HG03060 (cell line): ENCODE data around the gene IL17RC.
"Not testable (repeated sequence)": the region's sequence is repeated elsewhere in the genome, so short reads cannot be mapped to it uniquely, and the experiment has no call there.

Source experiments
- ATAC-seq: cut with Tn5 transposase; IDR thresholded peaks from one replicate; pipeline ENCODE4 v1.9.1; 2021; ENCODE audit warnings: low read depth, moderate number of reproducible peaks; ENCODE audit not compliant: unreplicated experiment

Gene IL17RC, protein sequence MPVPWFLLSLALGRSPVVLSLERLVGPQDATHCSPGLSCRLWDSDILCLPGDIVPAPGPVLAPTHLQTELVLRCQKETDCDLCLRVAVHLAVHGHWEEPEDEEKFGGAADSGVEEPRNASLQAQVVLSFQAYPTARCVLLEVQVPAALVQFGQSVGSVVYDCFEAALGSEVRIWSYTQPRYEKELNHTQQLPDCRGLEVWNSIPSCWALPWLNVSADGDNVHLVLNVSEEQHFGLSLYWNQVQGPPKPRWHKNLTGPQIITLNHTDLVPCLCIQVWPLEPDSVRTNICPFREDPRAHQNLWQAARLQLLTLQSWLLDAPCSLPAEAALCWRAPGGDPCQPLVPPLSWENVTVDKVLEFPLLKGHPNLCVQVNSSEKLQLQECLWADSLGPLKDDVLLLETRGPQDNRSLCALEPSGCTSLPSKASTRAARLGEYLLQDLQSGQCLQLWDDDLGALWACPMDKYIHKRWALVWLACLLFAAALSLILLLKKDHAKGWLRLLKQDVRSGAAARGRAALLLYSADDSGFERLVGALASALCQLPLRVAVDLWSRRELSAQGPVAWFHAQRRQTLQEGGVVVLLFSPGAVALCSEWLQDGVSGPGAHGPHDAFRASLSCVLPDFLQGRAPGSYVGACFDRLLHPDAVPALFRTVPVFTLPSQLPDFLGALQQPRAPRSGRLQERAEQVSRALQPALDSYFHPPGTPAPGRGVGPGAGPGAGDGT

DNA sequence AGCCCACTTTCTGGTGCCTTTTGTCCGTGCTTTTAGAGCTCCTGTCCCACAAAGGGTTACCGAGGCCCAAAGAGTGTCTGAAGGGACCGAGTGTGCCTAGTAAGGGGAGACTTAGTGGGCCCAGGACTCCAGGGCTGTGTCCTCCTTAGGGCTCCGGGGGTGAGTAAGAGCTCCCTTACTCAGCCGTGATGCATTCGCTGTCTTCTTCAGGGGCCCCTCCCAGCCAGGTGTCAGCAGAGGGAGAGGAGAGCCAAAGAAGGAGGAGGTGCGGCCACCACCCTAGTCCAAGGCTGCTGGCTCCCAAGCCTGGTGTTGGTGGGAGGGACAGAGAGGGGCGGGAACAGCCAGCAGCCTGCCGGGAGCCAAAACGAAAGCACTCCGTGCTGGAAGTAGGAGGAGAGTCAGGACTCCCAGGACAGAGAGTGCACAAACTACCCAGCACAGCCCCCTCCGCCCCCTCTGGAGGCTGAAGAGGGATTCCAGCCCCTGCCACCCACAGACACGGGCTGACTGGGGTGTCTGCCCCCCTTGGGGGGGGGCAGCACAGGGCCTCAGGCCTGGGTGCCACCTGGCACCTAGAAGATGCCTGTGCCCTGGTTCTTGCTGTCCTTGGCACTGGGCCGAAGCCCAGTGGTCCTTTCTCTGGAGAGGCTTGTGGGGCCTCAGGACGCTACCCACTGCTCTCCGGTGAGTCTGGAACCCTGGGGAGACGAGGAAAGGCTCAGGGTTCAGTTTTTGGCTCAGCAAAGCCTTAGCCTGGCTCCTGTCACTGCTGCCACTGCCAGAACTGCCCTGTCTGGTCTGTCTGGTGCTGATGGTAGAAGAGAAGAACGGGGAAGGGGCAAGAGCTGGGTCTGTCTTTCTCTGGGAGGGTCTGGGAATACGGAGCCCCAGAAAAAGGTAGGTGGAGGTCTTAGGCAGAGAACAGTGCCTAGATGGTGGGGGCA lies at the start of gene IL17RC:
TSS of gene IL17RC (plus strand) at position 365 of the 947 bp plus-strand sequence. CDS start at position 583, 218 bp downstream.
- ATAC-seq, result no peak

DNA sequence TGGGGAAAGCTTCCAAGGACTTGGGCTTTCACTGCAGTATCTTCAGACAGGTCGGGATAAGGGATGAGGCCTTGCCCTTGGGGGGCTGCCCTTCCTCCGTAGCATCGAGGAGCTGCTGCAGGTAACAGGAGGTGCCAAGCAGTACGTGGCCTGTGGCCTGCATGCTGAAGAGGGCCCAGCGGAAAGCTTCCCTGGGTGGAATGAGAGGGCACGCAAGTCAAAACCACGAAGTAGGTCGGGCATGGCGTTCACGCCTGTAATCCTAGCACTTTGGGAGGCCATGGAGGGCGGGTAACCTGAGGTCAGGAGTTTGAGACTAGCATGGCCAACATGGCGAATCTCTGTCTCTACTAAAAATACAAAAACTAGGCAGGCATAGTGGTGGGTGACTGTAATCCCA lies 49.8 kb upstream of the IL17RC start:
- no peak for ATAC-seq

DNA sequence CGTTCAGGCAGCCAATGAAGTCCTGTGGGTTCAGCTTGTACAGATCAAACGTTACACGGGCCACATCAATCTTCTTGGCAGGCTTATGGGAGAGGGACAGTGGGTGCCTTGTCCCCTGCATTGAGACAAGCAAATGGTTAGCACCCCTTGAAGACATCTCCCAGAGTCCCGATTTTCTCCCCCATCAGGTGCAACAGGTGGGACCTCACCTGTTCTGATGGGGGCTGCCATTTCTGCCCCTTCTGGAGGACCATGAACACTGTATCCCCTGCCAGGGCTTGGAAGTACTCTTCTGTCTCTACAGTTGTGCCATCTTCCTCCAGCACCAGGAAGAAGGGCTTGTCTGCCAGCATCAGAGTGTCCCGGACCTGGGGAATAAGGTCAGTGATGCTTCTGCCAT lies 46.9 kb upstream of the IL17RC start:
- ATAC-seq, result no peak

DNA sequence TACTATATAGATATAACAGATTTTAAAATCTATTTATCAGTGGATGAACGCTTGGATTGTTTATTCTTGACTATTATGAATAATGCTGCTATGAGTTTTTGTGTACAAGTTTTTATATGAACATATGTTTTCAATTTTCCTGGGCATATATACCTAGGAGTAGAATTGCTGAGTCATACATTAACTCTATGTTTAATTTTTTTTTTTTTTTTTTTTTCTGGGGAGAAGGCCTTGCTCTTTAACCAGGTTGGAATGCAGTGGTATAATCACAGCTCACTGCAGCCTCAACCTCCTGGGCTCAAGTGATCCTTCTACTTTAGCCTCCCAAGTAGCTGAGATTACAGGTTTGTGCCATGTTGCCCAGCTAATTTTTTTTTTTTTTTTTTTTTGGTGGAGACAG lies 45.9 kb upstream of the IL17RC start:
- ATAC-seq, result no peak

DNA sequence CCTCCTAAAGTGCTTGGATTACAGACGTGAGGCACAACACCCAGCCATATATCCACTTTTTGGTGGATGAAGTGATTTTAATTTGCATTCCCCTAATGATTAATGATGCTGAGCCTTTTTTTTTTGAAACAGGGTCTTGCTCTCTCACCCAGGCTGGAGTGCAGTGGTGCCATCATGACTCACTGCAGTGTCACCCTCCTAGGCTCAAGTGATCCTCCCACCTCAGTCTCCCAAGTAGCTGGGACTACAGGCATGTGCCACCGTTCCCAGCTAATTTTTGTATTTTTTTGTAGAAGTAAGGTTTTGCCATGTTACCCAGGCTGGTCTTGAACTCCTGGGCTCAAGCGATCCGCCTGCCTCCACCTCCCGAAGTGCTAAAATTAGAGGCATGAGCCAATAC lies 44.8 kb upstream of the IL17RC start:
- ATAC-seq, result not testable (repeated sequence)

DNA sequence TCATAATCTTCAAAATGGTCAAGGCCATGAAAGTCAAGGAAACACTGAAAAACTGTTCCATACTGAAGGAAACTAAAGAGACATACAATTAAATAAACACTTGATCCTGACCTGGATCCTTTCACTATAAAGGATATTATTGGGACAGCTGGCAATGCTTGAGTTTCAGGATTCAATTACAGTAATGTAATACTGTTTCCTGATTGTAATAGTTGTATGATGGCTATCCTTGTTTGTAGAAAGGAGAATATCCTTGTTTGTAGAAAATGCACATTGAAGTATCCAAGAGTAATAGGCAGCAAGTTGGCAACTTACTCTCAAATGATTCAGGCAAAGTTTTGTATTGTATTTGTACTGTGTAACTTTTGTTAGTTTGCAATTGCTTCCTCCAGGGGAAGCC lies 41.5 kb upstream of the IL17RC start:
- no peak for ATAC-seq

DNA sequence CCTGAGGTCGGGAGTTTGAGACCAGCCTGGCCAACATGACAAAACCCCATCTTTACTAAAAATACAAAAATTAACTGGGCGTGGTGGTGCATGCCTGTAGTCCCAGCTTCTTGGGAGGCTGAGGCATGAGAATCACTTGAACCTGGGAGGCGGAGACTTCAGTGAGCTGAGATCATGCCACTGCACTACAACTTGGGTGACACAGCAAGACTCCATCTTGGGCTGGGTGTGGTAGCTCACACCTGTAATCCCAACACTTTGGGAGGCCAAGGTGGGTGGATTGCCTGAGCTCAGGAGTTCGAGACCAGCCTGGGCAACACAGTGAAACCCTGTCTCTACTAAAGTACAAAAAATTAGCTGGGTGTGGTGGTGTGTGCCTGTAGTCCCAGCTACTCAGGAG lies 40.6 kb upstream of the IL17RC start:
- not testable (repeated sequence) for ATAC-seq

DNA sequence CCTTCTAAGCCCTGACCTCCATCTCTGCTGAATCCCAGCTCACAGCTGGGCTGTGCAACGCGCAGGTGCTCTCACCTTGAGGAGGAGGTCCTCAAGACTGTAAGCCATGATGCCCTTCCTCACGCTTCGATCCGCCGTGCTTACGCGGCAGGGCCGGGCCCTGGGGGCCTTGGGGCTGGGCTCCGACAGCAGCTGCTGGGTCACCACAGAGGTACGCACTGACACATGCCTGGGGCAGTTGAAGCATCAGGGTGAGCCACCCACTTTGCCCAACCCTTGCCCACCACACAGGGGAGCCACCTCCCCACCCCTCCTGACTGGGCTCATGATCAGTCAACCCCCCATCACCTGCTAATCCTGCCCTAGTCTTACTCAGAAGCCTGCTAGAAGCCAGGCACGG lies 39.9 kb upstream of the IL17RC start:
- no peak for ATAC-seq

DNA sequence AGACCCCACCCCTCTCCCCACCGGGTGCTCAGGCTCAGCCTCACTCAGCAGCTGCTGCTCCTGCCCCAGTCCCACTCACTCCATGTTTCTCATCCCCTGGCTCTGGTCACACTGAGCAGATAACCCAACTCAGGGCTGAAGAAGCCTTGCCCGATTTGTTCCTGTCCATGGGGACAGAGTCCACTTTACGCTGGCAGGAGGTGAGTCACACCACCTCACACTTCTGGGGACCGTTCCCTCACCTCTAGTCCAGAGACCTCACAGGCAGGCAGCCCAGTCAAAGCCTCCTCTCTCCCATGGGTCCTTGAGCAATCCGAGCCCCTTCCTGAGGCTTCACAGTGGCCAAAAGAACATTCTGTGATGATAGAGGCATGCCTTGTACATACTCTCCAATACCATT lies 38.2 kb upstream of the IL17RC start:
- no peak for ATAC-seq

DNA sequence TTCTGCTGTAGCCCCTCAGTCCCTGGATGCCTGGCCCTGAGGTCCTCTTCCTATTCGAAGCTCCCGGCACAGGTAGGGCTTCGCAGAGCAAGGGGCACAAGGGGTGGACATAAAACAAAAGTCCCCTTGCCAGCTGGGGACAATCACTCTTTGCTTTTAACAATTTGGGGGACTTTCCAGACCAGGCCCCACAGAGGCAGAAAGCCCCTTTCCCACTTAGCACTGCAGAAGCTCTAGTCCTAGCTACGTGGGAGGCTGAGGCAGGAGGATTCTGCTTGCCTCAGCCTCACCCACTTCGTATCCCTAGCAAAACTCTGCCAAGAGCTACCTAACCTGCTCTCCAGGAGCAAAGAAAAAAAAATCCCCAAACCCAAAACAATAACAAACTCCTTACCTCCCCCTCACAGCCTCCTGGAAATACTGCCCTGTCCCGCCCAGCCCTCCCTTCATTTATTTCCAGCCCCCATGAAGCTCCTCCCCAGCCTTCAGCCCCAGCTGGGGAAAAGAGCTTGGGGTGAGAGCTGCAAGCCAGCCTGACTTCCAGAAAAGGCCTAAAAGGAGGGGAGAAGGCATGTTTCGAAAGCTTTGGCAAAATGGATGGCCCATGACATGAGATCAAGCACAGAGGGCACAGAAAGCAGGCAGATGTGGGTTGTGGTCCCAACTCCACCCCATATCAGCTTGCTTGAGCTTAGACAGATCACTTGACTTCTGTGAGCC lies 36.9 kb upstream of the IL17RC start, which contains the start of gene CIDEC:
TSS of gene CIDEC (minus strand) at position 424 of the 720 bp plus-strand sequence. CDS start 1,767 bp downstream, outside the sequence.
- ATAC-seq, result no peak

DNA sequence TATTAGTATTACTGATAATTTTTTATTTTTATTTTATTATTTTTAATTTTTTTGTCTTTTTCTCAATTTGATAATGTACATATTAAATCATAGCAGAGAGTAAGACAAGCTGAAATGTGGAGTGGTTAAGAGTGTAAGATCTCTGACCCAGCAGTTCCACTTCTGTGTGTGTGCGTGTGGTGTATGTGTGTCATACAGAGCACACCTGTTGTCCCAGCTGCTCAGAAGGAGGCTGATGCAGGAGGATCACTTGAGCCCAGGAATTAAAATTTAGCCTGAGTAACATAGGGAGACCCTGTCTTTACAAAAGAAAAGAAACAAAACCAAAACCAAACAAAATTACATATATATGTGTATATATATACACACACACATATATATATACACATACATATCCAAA lies 35.5 kb upstream of the IL17RC start:
- no peak for ATAC-seq

DNA sequence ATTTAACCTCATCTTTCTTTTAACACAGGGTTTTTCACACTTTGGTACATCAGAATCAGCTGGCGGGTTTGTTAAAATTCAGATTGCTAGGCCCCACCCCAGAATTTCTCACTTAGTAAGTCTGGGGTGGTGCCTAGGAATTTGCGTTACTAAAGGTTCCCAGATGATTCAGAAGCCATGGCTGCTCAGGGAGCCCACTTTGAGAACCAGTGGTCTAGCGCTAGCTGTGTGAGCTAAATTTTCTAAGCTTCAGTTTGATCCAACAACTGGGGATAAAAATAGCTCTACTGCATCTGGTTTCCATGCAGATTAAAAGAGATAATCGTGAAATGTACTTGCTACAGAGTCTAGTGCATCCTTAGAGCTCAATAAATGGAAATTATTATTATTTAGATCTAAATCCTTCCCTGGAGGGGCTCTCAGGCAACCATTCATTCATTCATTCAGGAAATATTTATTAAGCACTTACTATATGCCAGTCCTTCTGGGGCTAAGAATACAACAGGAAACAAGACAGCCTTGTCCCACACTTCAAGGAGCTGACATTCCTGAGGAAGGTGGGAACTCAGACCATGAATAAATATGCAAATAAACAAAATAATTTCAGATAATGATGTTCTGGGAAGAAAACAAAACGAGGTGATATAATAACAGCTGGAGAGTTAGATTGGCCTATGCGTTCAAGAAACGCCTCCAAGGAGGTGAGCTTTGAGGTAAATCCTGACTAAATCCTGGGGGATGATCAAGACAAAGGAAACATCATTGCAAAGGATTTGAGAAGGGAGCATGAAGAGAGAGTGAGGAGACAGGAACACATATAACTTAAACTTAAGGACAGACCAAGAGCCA lies 33.0 kb upstream of the IL17RC start:
- no peak for ATAC-seq

DNA sequence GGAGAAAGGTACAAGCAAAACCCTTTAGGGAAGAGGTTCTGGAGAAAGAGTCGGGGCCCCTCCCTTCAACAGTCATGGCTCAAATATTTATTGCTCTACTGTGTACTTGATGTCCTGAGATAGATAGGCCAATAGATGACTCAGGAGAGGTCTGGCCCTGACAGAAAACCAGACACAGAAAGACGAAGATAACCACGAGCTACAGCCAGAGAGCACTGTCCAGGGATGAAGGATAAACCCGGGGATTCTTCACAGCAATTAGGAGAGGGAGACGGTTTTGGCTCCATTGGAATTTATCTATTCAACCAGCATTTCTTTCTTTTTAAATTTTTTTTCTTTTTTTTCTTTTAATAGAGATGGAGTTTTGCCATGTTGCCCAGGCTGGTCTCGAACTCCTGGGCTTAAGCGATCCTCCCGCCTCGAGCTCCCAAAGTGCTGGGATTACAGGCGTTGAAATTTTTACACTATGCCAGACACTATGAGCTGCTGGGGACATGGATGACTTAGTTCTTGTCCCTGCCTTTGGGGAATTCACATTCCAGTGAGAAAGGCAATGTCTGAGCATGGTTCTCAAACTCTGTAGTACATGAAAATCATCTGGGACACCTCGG lies 32.2 kb upstream of the IL17RC start:
- ATAC-seq, result no peak

DNA sequence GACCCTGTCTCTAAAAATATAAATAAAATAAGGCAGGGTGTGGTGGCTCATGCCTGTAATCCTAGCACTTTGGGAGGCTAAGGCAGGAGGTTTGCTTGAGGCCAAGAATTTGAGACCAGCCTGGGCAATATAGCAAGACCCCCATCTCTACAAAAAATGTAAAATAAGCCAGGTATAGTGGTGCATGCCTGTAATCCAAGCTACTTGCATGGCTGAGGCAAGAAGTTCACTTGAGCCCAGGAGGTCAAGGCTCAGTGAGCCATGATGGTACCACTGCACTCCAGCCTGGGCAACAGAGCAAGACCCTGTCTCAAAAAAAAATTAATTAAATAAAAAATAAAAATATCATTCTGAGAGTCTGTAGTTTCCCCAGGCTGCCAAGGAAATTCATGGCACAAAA lies 30.6 kb upstream of the IL17RC start:
- no peak for ATAC-seq

DNA sequence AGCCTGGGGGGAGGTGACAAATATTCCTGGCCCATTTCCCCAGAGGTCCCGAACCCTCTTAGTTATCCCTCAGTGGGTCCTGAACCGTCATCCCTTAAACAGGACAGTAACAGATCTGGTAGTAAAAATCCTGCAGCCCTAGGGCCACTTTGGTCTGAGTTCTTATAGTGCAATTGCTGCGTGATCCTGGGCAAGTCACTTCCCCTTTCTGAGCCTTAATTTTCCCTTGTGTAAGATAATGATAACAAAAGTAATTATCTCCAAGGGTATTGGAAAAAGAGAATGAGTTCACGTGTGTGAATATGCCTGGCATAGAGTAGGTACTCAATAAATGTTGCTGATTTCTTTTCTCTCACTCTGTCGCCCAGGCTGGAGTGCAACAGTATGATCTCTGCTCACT lies 29.4 kb upstream of the IL17RC start:
- ATAC-seq, result no peak

DNA sequence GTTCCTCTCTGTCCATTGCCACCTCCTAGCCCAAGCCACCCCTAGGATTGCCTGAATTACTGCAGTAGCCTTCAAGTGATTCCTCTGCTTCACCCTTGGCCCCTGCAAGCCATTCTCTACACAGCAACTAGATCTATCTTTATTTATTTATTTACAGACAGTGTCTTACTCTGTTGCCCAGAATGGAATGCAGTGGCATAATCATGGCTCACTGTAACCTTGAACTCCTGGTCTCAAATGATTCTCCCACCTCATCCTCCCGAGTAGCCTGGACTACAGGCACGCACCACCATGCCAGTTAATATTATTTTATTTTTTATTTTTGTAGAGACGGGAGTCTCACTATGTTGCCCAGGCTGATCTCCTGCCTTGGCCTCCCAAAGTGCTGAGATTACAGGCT lies 28.4 kb upstream of the IL17RC start:
- no peak for ATAC-seq

DNA sequence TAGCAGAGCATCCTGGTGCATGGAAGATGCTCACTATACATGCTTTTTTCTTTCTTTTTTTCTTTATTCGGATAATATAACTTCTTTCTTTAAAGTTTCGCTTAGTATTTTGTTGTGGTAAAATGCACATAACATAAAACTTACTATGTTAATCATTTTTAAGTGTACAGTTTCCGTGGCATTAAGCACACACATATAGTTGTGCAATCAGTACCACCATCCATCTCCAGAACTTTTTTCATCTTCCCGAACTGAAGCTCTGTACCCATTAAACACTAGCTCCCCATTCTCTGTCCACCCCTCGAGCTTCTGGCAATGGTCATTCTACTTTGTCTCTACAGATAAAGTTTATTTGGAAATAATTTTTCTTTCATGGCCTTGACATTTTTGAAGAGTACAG lies 27.5 kb upstream of the IL17RC start:
- ATAC-seq, result no peak

DNA sequence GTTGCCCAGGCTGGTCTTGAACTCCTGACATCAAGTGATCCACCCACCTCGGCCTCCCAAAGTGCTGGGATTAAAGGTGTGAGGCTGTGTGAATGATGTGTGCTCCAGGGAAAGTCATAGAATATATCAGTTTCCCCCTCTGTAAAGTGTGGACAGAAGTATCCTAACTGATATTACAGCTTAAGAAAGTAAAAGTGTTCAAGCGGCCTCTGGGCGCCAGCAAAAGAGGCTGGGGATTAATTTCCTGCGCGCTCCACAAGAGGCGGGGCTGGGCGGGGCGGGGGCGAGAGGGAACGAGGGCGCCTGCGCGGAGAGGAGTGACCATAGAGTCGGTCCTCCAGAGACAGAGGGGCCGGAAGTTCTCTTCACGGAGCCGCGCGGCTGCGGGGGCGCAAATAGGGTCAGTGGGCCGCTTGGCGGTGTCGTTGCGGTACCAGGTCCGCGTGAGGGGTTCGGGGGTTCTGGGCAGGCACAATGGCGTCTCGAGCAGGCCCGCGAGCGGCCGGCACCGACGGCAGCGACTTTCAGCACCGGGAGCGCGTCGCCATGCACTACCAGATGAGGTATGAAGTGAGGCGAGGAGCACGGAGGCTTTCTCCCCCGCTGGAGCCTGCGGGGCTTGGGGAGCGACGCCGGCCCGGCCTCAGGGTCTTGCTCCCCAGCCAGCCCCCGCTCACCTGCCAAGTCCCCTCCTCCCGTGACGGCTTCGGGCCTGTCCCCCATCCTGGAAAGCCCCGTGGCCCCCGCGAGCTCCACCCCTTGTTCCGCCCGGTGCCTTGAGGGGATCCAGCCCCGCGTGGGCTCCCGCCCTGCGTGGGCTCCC lies 26.4 kb upstream of the IL17RC start, which contains the start of gene JAGN1:
TSS of gene JAGN1 (plus strand) at position 362 of the 823 bp plus-strand sequence. CDS start at position 475, 113 bp downstream.
- no peak for ATAC-seq
